ENCODE data around the gene INTS1.

DNA sequence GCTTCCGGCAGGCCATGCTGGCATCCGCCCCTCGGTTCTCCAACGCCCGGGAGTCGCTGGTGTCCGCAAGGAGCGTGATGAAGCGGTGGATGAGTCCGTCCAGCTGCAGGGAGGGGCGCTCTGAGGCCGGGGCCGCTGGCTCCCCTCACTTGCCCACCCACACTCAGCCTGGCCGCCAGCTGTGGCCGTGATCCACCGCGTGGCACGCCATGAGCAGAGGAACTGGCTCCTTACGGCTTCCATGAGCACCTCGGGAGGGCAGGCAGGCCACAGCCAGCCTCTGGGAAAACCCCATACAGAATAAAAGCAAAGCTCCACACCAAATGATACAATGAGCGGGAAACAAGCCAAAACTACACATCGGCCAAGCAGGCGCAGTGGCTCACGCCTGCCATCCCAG, 29.5 kb downstream of the INTS1 start:
- no peak for TF ChIP-seq CTCF (IDR thresholded peaks at IDR 0.05)
- TF ChIP-seq POLR2A (IDR thresholded peaks at IDR 0.05): no peak
- TF ChIP-seq EP300 (IDR thresholded peaks at IDR 0.05): no peak
